K562 (cell line): ENCODE data around the gene CAMK2G. TPM values are rescaled to one million over a fixed set of nuclear protein-coding genes. Genes with fewer than 3 reads are reported as not detected.

Experiments used
- CREB1 ChIP-seq, 2 experiments: sonication (generic) in 1 of 2; formaldehyde crosslinking in 1 of 2; IDR thresholded peaks; 2 replicates each; pipeline versions ENCODE4 v1.6.1 to v1.8.0; 2012 to 2022; ENCODE audit warnings: inconsistent platforms in 1 of 2, mild to moderate bottlenecking in 1 of 2, missing genetic modification reagents in 1 of 2, moderate library complexity in 1 of 2
- KLF10 ChIP-seq: fragments of 250-450 bp; sonication (Bioruptor Pico); IDR thresholded peaks from 2 replicates; pipeline ENCODE4 v1.6.1; 2021; ENCODE audit warnings: matching md5 sums
- RCOR1 ChIP-seq, 2 experiments: IDR thresholded peaks; 2 replicates each; pipeline ENCODE4 v1.6.1; 2012; ENCODE audit warnings: low read depth in 2 of 2, low read length in 2 of 2, borderline replicate concordance in 1 of 2, improper control_type of control experiment in 1 of 2
- SMAD4 ChIP-seq: fragments of 250-450 bp; sonication (Bioruptor Pico); conservative IDR thresholded peaks from 2 replicates; pipeline ENCODE4 v1.8.0; 2021; ENCODE audit warnings: inconsistent platforms, mild to moderate bottlenecking, moderate library complexity
- ZBTB1 ChIP-seq: sonication (generic); formaldehyde crosslinking; IDR thresholded peaks from 2 replicates; pipeline ENCODE4 v1.8.1; 2023; ENCODE audit warnings: missing genetic modification reagents, low read depth, mild to moderate bottlenecking, borderline replicate concordance
- polyA plus RNA-seq, 8 experiments: library from polyadenylated mRNA; depleted of rRNA in 4 of 8; stranded (reverse) in 5 of 8; unstranded in 3 of 8; fragments of >200 nt; fragmentation: Nextera tagmentation in 2 of 8; fragmentation: Illumina TruSeq in 1 of 8; extraction: Ambion mirVana in 2 of 8; extraction: Trizol in 1 of 8; gene quantifications; 2 replicates each; pipeline versions ENCODE4 v1.2.1 to v1.2.3, GENCODE V29; 2011 to 2014; ENCODE audit warnings: inconsistent platforms in 1 of 8, missing spikeins in 1 of 8
- total RNA-seq, 7 experiments: library from RNA; depleted of rRNA in 6 of 7; stranded (reverse); fragments of >200 nt in 6 of 7; fragmentation: Illumina TruSeq in 2 of 7; extraction: Trizol in 2 of 7; gene quantifications; 2 replicates each; pipeline versions ENCODE4 v1.2.1 to v1.2.3, GENCODE V29; 2011 to 2021; ENCODE audit warnings: low replicate concordance in 1 of 7
- TF ChIP-seq, protein P1 (sequence below): sonication (generic); formaldehyde crosslinking; IDR thresholded peaks from 2 replicates; pipeline ENCODE4 v1.8.1; 2023; ENCODE audit warnings: mild to moderate bottlenecking, missing genetic modification reagents
- TF ChIP-seq, protein P2 (sequence below): fragments of 450-650 bp; IDR thresholded peaks from 2 replicates; pipeline ENCODE4 v1.6.1; 2016; ENCODE audit warnings: antibody characterized with exemption
- TF ChIP-seq, protein P3 (sequence below), 2 experiments: IDR thresholded peaks; 2 replicates each; pipeline ENCODE4 v1.6.1; 2011; ENCODE audit warnings: borderline replicate concordance in 1 of 2, control low read depth in 1 of 2, low read depth in 1 of 2, low read length in 1 of 2, mild to moderate bottlenecking in 1 of 2, mixed read lengths in 1 of 2, moderate library complexity in 1 of 2; ENCODE audit not compliant: insufficient read depth in 1 of 2, insufficient read length in 1 of 2, poor library complexity in 1 of 2, severe bottlenecking in 1 of 2; ENCODE audit errors: extremely low read depth in 1 of 2
- TF ChIP-seq, protein P4 (sequence below): fragments of 250-450 bp; sonication (Bioruptor Pico); IDR thresholded peaks from 2 replicates; pipeline ENCODE4 v1.8.0; 2021; ENCODE audit warnings: moderate library complexity, mild to moderate bottlenecking, inconsistent platforms
- TF ChIP-seq, protein P5 (sequence below): sonication (generic); formaldehyde crosslinking; IDR thresholded peaks from 2 replicates; pipeline ENCODE4 v1.8.0; 2023; ENCODE audit warnings: mild to moderate bottlenecking, missing genetic modification reagents

The CAMK2G gene
- total and polyA plus RNA-seq, 9 of the 15 experiments (the other 6 are each of a cell fraction or from before 2014, with no cell fraction given), result 9.0 to 37.9 (median 32.6) TPM

DNA sequence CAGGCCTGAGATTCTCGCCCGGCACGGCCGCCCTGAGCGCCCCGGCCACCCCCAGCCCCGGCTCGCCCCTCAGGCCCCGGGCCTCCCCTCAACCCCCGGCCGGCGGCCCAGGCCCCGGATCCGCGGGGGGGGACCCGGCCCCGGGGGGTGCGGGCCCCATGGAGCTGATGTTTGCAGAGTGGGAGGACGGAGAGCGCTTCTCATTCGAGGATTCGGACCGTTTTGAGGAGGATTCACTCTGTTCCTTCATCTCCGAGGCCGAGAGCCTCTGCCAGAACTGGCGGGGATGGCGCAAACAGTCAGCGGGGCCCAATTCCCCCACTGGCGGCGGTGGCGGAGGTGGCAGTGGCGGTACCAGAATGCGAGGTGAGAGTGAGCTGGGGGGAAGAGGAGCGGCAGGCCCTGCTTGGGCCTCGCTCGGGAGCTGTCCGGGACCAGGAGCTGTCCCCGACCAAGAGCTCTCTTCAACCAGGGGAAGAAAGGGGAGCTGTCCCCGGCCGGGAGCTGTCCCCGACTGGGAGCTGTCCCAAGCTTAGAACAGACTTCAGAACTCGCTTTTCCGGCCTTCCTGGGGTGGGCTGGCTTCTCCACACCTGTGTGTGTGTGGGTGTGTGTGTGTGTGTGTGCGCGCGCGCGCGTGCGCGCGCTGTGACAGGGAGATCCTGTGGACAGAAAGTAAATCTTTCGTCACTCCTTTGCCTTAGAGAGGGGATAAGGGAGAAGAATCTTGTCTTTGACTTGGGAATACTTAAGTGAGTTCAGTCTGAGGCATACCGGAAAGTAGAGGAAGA lies 88.4 kb downstream of the CAMK2G start (continued):
- TF ChIP-seq, protein P1, sequence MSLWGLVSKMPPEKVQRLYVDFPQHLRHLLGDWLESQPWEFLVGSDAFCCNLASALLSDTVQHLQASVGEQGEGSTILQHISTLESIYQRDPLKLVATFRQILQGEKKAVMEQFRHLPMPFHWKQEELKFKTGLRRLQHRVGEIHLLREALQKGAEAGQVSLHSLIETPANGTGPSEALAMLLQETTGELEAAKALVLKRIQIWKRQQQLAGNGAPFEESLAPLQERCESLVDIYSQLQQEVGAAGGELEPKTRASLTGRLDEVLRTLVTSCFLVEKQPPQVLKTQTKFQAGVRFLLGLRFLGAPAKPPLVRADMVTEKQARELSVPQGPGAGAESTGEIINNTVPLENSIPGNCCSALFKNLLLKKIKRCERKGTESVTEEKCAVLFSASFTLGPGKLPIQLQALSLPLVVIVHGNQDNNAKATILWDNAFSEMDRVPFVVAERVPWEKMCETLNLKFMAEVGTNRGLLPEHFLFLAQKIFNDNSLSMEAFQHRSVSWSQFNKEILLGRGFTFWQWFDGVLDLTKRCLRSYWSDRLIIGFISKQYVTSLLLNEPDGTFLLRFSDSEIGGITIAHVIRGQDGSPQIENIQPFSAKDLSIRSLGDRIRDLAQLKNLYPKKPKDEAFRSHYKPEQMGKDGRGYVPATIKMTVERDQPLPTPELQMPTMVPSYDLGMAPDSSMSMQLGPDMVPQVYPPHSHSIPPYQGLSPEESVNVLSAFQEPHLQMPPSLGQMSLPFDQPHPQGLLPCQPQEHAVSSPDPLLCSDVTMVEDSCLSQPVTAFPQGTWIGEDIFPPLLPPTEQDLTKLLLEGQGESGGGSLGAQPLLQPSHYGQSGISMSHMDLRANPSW (CRISPR knock-in tag), result no peak
- TF ChIP-seq, protein P2, sequence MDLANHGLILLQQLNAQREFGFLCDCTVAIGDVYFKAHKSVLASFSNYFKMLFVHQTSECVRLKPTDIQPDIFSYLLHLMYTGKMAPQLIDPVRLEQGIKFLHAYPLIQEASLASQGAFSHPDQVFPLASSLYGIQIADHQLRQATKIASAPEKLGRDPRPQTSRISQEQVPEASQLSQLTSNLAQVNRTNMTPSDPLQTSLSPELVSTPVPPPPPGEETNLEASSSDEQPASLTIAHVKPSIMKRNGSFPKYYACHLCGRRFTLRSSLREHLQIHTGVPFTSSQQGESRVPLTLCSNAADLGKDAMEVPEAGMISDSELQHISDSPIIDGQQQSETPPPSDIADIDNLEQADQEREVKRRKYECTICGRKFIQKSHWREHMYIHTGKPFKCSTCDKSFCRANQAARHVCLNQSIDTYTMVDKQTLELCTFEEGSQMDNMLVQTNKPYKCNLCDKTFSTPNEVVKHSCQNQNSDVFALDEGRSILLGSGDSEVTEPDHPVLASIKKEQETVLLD, result peak; percentile 50; the same call in 1 of the 2 replicates
- TF ChIP-seq, protein P3, sequence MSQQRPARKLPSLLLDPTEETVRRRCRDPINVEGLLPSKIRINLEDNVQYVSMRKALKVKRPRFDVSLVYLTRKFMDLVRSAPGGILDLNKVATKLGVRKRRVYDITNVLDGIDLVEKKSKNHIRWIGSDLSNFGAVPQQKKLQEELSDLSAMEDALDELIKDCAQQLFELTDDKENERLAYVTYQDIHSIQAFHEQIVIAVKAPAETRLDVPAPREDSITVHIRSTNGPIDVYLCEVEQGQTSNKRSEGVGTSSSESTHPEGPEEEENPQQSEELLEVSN (IDR thresholded peaks at IDR 0.05; ENCODE audit: borderline replicate concordance in 1 of 2, extremely low read depth in 1 of 2, insufficient read depth in 1 of 2, insufficient read length in 1 of 2, low read depth in 1 of 2, low read length in 1 of 2, poor library complexity in 1 of 2, severe bottlenecking in 1 of 2), result peak in 1 of 2 experiments; percentile 2
- 0 out of 2 replicates have a peak, but pooled peaks have one; percentile 31 for TF ChIP-seq ZBTB1 (CRISPR knock-in tag)
- TF ChIP-seq, protein P4, sequence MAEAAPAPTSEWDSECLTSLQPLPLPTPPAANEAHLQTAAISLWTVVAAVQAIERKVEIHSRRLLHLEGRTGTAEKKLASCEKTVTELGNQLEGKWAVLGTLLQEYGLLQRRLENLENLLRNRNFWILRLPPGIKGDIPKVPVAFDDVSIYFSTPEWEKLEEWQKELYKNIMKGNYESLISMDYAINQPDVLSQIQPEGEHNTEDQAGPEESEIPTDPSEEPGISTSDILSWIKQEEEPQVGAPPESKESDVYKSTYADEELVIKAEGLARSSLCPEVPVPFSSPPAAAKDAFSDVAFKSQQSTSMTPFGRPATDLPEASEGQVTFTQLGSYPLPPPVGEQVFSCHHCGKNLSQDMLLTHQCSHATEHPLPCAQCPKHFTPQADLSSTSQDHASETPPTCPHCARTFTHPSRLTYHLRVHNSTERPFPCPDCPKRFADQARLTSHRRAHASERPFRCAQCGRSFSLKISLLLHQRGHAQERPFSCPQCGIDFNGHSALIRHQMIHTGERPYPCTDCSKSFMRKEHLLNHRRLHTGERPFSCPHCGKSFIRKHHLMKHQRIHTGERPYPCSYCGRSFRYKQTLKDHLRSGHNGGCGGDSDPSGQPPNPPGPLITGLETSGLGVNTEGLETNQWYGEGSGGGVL, result no peak
- peak; percentile 26; the same call in 1 of the 2 replicates for TF ChIP-seq SMAD4
- TF ChIP-seq RCOR1 (IDR thresholded peaks at IDR 0.05; ENCODE audit: borderline replicate concordance in 1 of 2, low read depth in 2 of 2, low read length in 2 of 2), result no peak
- TF ChIP-seq, protein P5, sequence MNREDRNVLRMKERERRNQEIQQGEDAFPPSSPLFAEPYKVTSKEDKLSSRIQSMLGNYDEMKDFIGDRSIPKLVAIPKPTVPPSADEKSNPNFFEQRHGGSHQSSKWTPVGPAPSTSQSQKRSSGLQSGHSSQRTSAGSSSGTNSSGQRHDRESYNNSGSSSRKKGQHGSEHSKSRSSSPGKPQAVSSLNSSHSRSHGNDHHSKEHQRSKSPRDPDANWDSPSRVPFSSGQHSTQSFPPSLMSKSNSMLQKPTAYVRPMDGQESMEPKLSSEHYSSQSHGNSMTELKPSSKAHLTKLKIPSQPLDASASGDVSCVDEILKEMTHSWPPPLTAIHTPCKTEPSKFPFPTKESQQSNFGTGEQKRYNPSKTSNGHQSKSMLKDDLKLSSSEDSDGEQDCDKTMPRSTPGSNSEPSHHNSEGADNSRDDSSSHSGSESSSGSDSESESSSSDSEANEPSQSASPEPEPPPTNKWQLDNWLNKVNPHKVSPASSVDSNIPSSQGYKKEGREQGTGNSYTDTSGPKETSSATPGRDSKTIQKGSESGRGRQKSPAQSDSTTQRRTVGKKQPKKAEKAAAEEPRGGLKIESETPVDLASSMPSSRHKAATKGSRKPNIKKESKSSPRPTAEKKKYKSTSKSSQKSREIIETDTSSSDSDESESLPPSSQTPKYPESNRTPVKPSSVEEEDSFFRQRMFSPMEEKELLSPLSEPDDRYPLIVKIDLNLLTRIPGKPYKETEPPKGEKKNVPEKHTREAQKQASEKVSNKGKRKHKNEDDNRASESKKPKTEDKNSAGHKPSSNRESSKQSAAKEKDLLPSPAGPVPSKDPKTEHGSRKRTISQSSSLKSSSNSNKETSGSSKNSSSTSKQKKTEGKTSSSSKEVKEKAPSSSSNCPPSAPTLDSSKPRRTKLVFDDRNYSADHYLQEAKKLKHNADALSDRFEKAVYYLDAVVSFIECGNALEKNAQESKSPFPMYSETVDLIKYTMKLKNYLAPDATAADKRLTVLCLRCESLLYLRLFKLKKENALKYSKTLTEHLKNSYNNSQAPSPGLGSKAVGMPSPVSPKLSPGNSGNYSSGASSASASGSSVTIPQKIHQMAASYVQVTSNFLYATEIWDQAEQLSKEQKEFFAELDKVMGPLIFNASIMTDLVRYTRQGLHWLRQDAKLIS (CRISPR knock-in tag), result 0 out of 2 replicates have a peak, but pooled peaks have one; percentile 35
- TF ChIP-seq KLF10 (CRISPR knock-in tag), result no peak
- no peak for TF ChIP-seq CREB1 (IDR thresholded peaks at IDR 0.05)
- peak; percentile 44; the same call in 1 of the 2 replicates for TF ChIP-seq CREB1 (CRISPR knock-in tag; IDR thresholded peaks at IDR 0.05)
